ENCODE results near the gene MSANTD1.

Gene MSANTD1

DNA sequence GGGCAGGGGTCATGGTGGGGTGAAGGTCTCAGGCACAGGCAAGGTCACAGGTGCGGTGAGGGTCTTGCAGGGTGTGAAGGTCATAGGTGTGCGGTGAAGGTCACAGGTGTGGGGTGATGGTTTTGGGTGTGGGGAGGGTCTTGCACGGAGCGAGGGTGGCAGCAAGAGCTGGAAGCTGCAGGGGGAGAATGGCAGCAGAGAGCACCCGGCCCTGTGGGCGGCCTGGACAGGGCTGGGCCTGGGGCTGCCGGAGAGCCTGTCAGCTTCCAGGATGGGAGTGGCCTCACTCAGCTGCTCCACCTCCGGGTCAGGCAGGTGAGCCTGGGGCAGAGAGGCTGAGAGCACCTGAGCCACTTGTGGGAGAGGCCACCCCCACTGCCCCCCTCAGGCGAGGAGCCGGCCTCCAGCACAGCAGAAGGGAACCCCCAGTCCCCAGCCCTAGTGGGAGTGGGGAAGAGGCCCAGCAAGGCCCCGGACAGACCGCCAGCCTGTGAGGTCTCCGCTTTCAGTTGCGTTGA lies 1.5 kb downstream of the MSANTD1 start:
- DNase-seq = no peak

DNA sequence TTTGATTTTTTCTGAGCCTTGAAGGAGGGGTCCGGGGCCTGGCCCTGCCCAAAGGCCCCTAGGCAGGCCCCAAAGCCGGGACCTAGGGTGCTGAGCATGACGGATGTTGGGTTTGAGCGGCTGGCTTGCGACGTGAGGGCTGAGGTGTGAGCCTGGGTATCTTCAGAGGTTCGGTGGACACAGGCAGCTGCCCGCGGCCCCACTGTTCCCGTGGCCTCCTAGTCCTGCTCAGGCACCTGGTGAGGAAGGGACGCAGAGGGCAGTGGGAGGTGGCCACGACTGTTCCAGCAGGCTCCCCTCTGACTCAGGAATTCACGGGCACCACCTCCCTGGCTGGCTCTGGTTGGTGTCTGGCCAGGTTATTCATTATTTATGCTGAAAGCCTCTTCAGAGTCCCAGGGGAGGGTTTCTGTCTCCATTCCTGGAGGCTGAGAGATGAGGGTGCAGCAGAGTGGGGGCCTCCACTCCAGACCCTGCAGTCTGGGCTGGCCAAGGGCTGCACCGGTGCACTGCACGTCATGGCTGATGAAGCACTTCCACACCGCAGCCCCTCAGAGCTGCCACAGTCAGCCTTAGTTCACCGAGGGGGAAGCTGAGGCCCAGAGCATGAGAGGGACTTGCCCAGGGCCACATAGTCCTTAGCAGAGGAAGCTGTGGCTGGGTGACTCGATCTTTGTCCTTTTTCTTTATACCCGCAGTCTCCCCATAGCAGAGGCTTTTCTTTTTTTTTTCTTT lies 2.2 kb downstream of the MSANTD1 start:
- no peak for DNase-seq

- DNase-seq = no peak
Observed at GRCh38 chr4:3251691-3252479, 2.9 kb downstream of the MSANTD1 start.

- DNase-seq = no peak
Observed at GRCh38 chr4:3252480-3252828, 3.5 kb downstream of the MSANTD1 start.

GRCh38 chr4:3252831-3253641 lies 4.1 kb downstream of the MSANTD1 start:
- DNase-seq = no peak

DNA sequence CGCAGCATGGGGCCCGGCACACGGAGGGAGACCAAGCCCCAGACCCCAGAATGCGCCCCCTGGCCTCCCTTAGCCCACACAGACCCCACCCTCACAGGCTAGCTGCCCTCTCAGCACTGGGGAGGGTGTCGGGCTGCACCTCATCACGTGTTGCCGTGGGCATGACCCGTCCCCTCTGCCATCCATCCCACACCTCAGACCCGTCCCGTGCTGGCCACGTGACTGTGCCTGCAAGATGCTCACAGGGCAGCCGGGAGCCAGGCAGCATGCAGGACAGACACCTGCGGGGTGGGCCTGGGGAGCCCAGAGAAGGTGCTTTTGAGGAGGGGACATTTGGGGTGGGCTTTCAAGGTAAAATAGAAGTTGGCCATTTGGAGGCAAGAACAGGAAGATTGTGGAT lies 4.8 kb downstream of the MSANTD1 start:
- no peak for DNase-seq

- DNase-seq = no peak
Observed at GRCh38 chr4:3254302-3255131, 5.6 kb downstream of the MSANTD1 start.

- no peak for DNase-seq
Observed at GRCh38 chr4:3255611-3256186, 6.7 kb downstream of the MSANTD1 start.

DNA sequence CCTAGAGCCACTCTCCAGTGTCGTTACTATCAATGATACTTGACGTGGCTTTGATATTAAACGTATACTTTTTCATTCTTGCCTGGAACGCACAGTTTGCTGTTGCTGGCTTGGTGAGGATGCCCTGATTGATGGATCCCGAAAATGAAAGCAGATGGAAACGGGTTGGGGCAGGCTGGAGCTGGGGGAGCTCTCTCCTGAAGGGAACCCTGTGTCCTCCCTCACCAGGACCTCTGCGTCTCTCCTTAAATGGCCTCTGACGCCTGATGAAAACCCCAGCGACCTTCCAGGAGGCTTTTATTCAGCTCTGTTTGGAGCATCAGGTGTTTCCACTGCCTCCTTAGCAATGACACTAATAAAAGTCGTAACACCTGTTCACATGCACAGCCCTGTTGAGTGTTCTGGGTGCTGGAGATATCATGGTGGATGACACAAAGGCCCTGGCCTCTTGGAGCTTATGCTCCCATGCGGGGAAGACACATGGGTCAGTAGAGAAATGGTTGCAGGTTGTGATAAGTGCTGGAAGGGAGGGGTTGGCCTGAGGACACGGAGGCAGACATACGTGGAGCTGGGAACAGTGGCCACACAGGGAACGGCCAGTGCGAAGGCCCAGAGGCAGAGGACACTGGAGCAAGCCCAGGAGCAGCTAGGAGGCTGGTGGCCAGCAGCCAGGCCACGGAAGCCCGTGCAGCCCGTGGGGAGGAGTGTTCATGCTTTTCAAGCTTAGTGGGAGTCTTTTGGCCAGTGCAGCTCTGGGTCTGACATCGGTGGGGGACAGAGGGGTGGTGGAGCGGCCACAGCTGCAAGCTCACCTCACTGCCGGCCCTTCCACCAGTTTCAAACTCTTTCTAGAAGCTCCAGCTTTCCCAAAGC lies 7.5 kb downstream of the MSANTD1 start:
- no peak for DNase-seq

DNA sequence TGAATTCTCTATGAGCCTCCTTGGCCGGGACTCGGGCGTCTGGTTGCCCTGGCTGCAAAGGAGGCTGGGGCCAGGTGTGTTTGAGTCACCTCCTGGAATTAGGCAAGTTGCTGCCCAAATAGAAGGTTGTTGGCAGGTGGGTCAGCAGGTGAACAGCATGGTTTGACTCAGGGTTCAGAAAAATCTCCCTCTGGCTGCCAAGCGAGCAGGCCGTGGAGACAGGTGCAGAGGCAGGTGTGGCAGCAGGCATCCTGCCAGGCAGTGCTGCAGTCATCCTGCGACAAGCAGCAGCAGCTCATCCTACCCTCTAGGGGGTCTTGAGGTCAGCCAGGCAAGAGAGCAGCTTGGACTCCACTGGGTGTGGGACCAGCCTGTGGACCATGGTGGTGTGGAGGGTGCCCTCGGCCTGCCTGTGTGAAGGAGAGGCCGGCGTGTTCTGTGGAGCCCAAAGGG lies 8.2 kb downstream of the MSANTD1 start:
- no peak for DNase-seq

GRCh38 chr4:3257556-3258482 lies 8.9 kb downstream of the MSANTD1 start:
- no peak for DNase-seq

- DNase-seq = no peak
Observed at GRCh38 chr4:3261411-3262207, 12.7 kb downstream of the MSANTD1 start.

DNA sequence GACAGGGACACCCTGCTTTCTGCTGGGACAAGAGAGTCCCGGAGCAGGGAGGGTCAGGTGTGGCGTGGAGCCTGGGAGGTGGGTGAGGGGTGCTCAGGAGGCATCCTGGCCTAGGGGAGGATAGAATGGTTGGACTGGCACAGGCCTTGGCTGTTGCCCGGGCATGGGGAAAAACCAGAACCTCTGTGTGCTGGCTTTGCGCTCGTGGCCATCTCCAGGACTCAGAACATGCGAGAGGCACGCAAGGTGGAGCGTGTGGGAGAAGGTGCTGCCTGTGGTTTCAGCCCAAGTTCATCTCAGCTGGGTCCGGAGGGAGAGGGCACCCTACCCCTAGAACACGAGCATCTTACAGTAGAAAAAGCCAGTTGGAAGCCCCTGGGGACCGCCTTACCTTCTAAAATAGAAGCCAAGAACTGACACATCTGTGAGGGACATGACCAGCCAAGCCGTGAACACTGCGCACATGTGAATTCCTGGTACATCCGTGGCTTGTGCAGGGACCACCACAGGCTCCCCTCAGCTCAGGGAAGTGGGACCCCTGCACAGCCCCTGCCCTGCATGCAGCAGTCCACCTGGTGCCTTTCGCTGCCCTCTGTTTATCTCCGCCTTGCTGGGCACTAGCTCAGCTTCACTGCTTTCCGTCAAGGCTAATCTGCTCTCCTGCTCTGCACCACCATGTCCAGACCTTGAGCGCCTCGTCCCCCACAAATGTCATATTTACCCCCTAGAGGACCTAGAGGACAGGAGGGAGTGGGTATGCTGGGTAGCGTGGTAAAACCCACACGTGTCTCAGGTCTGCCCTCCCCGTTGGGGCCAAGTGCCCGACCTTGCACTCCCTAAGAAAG lies 13.5 kb downstream of the MSANTD1 start:
- no peak for DNase-seq

GRCh38 chr4:3263053-3263875 lies 14.3 kb downstream of the MSANTD1 start:
- DNase-seq = no peak

- no peak for DNase-seq
Observed at GRCh38 chr4:3263876-3264193, 14.9 kb downstream of the MSANTD1 start.

DNA sequence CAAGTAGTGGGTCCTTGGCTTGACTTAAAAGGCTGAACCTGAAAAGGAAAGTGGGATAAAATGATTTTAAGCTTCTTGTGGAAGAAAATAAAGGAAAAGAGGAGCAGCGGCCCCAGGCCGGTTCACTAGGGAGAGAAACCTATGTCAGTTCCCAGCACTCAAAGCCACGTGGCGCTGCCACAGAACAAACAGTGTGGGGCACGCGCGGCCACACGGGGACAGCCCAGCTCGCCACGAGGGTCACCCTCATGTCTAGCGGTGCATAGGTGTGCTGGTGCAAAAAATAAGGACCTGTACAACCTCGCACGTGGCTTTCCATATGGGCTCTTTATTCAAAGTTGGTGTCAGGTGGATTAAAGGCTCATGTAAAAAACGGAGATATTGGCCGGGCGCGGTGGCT lies 17.1 kb downstream of the MSANTD1 start:
- DNase-seq = no peak

All from activated CD4-positive, alpha-beta T cell treated with anti-CD3 and anti-CD28 coated beads, Interleukin-2, amount 50 U/mL, for 4 hours (primary cell).